WTC11 (cell line): Measurements from ENCODE around the gene GPC6. TPM values are rescaled to one million over a fixed set of nuclear protein-coding genes. Genes with fewer than 3 reads are reported as not detected.

Source experiments
- ATAC-seq: fragments of 200-7000 bp; cut with Tn5 transposase; 2 replicates; pipeline ENCODE4 v1.10.0; 2021; ENCODE audit warnings: mild to moderate bottlenecking, moderate library complexity
- CTCF ChIA-PET: fragments of 300-600 bp; sonication (Branson Sonifier 250); formaldehyde crosslinking; loops from one replicate; lab custom pipeline; 2021; ENCODE audit warnings: antibody characterized with exemption; lab: Charles Lee
- POLR2A ChIA-PET: fragments of 350-600 bp; sonication (Branson Sonifier 250); formaldehyde crosslinking; loops from one replicate; lab custom pipeline; 2021; ENCODE audit warnings: antibody characterized with exemption; lab: Charles Lee
- DNase-seq: peaks from one replicate; pipeline ENCODE4 v3.0.0; 2021; ENCODE audit warnings: low spot score
- H3K27ac Mint-ChIP-seq: 2 replicates; pipeline ENCODE4 v1.8.0; 2021; ENCODE audit warnings: mixed read lengths
- H3K27me3 Mint-ChIP-seq: 2 replicates; pipeline ENCODE4 v1.8.0; 2021; ENCODE audit warnings: low read depth, mild to moderate bottlenecking, moderate library complexity, mixed read lengths
- H3K36me3 Mint-ChIP-seq: 2 replicates; pipeline ENCODE4 v1.8.0; 2021; ENCODE audit warnings: mixed read lengths
- H3K4me1 Mint-ChIP-seq: 2 replicates; pipeline ENCODE4 v1.8.0; 2022; ENCODE audit warnings: mixed read lengths
- H3K4me3 Mint-ChIP-seq: 2 replicates; pipeline ENCODE4 v1.8.0; 2021; ENCODE audit warnings: mild to moderate bottlenecking, moderate library complexity, mixed read lengths
- H3K9me3 Mint-ChIP-seq: 2 replicates; pipeline ENCODE4 v1.8.0; 2021; ENCODE audit warnings: mixed read lengths
- AR ChIP-seq: fragments of 250-450 bp; sonication (Bioruptor Pico); IDR thresholded peaks from 2 replicates; pipeline ENCODE4 v1.9.0; 2021; ENCODE audit warnings: mild to moderate bottlenecking
- CTCF ChIP-seq: fragments of 200-600 bp; IDR thresholded peaks from 2 replicates; pipeline ENCODE4 v1.8.0; 2022; ENCODE audit warnings: antibody characterized with exemption
- E2F5 ChIP-seq: sonication (generic); formaldehyde crosslinking; IDR thresholded peaks from 2 replicates; pipeline ENCODE4 v1.8.1; 2022; ENCODE audit warnings: mild to moderate bottlenecking, moderate library complexity, missing genetic modification reagents
- EMX1 ChIP-seq: fragments of 250-450 bp; sonication (Bioruptor Pico); IDR thresholded peaks from 2 replicates; pipeline ENCODE4 v1.8.0; 2021; ENCODE audit warnings: mild to moderate bottlenecking
- FOXJ3 ChIP-seq: sonication (generic); formaldehyde crosslinking; IDR thresholded peaks from 2 replicates; pipeline ENCODE4 v1.9.0; 2021; ENCODE audit warnings: missing genetic modification reagents, mild to moderate bottlenecking, borderline replicate concordance
- FOXK1 ChIP-seq: sonication (generic); formaldehyde crosslinking; IDR thresholded peaks from 2 replicates; pipeline ENCODE4 v1.8.0; 2022; ENCODE audit warnings: mild to moderate bottlenecking, moderate library complexity, missing genetic modification reagents
- FOXP4 ChIP-seq: sonication (generic); formaldehyde crosslinking; IDR thresholded peaks from 2 replicates; pipeline ENCODE4 v1.8.0; 2022; ENCODE audit warnings: mild to moderate bottlenecking, missing genetic modification reagents
- GABPB1 ChIP-seq: sonication (generic); formaldehyde crosslinking; IDR thresholded peaks from 2 replicates; pipeline ENCODE4 v1.8.1; 2023; ENCODE audit warnings: mild to moderate bottlenecking, missing genetic modification reagents
- IRF1 ChIP-seq: sonication (generic); formaldehyde crosslinking; IDR thresholded peaks from 2 replicates; pipeline ENCODE4 v1.8.0; 2023; ENCODE audit warnings: missing genetic modification reagents
- JUN ChIP-seq: sonication (generic); formaldehyde crosslinking; IDR thresholded peaks from 2 replicates; pipeline ENCODE4 v1.8.0; 2023; ENCODE audit warnings: mild to moderate bottlenecking, missing genetic modification reagents
- KAT7 ChIP-seq: sonication (generic); formaldehyde crosslinking; IDR thresholded peaks from 2 replicates; pipeline ENCODE4 v1.8.1; 2023; ENCODE audit warnings: missing genetic modification reagents, mild to moderate bottlenecking, borderline replicate concordance
- MXD4 ChIP-seq: fragments of 250-450 bp; sonication (Bioruptor Pico); IDR thresholded peaks from 2 replicates; pipeline ENCODE4 v1.8.0; 2021; ENCODE audit warnings: mild to moderate bottlenecking, moderate library complexity, borderline replicate concordance
- MYBL2 ChIP-seq: sonication (generic); formaldehyde crosslinking; IDR thresholded peaks from 2 replicates; pipeline ENCODE4 v1.8.1; 2023; ENCODE audit warnings: mild to moderate bottlenecking, moderate library complexity, missing genetic modification reagents
- NFATC4 ChIP-seq: fragments of 250-450 bp; sonication (Bioruptor Pico); IDR thresholded peaks from 2 replicates; pipeline ENCODE4 v1.9.0; 2021; ENCODE audit warnings: mild to moderate bottlenecking
- NR3C1 ChIP-seq: sonication (generic); formaldehyde crosslinking; conservative IDR thresholded peaks from 2 replicates; pipeline ENCODE4 v1.8.1; 2023; ENCODE audit warnings: low read depth, mild to moderate bottlenecking, missing genetic modification reagents
- PRDM15 ChIP-seq: sonication (generic); formaldehyde crosslinking; IDR thresholded peaks from 2 replicates; pipeline ENCODE4 v1.8.0; 2022; ENCODE audit warnings: missing genetic modification reagents
- RELA ChIP-seq: sonication (generic); formaldehyde crosslinking; IDR thresholded peaks from 2 replicates; pipeline ENCODE4 v1.8.1; 2022; ENCODE audit warnings: missing genetic modification reagents, mild to moderate bottlenecking, borderline replicate concordance
- TEAD1 ChIP-seq: sonication (generic); formaldehyde crosslinking; IDR thresholded peaks from 2 replicates; pipeline ENCODE4 v1.8.0; 2022; ENCODE audit warnings: mild to moderate bottlenecking, missing genetic modification reagents
- TEAD4 ChIP-seq: sonication (generic); formaldehyde crosslinking; IDR thresholded peaks from 2 replicates; pipeline ENCODE4 v1.8.0; 2022; ENCODE audit warnings: mild to moderate bottlenecking, missing genetic modification reagents
- ZMAT4 ChIP-seq: fragments of 250-450 bp; sonication (Bioruptor Pico); IDR thresholded peaks from 2 replicates; pipeline ENCODE4 v1.9.0; 2021; ENCODE audit warnings: mild to moderate bottlenecking
- ZSCAN18 ChIP-seq: fragments of 250-450 bp; sonication (Bioruptor Pico); IDR thresholded peaks from 2 replicates; pipeline ENCODE4 v2.1.2; 2022; ENCODE audit warnings: mild to moderate bottlenecking, moderate library complexity
- total RNA-seq: library from RNA; stranded (reverse); gene quantifications from 3 replicates; pipeline ENCODE4 v1.2.3, GENCODE V29; 2021

Gene GPC6
- total RNA-seq, 1 experiment from 2014 or later = 19.5 TPM

- TF ChIP-seq ZSCAN18 (CRISPR knock-in tag) (no peak), RELA (no peak), TEAD4 (no peak), E2F5 (CRISPR knock-in tag) (no peak), PRDM15 (no peak), EMX1 (CRISPR knock-in tag) (no peak), FOXJ3 (CRISPR knock-in tag) (no peak), IRF1 (no peak), MXD4 (CRISPR knock-in tag) (no peak), FOXK1 (CRISPR knock-in tag) (no peak), NR3C1 (CRISPR knock-in tag) (no peak)
Measured at GRCh38 chr13:94286581-94286980, 1060.0 kb downstream of the GPC6 start (continued).

GRCh38 chr13:94291631-94292322 lies 1065.2 kb downstream of the GPC6 start:
- Mint-ChIP-seq H3K36me3 (no peaks in the 10 kb centered on the region), H3K27me3 (no peaks in the 10 kb centered on the region), H3K27ac (no peak overlapping the region), H3K9me3 (no peaks in the 10 kb centered on the region), H3K4me3 (no peak overlapping the region), H3K4me1 (0 out of 2 replicates have a peak, but pooled peaks cover 3% of the 10 kb centered on the region)
- ATAC-seq = no peak
- TF ChIP-seq CTCF (no peak), GABPB1 (CRISPR knock-in tag) (peak; percentile 79)
- CTCF ChIA-PET = no interaction called here
- DNase-seq = no peak
- POLR2A ChIA-PET = no interaction called here

GRCh38 chr13:94292323-94292640 lies 1065.7 kb downstream of the GPC6 start:
- Mint-ChIP-seq H3K9me3 (no peaks in the 10 kb centered on the region), H3K27me3 (no peaks in the 10 kb centered on the region), H3K4me1 (0 out of 2 replicates have a peak, but pooled peaks cover 5% of the 10 kb centered on the region), H3K27ac (no peak overlapping the region), H3K4me3 (no peak overlapping the region), H3K36me3 (no peaks in the 10 kb centered on the region)
- DNase-seq = no peak
- no peak for ATAC-seq
- TF ChIP-seq AR = no peak
- no peak for TF ChIP-seq KAT7 (CRISPR knock-in tag)
- no peak for TF ChIP-seq TEAD1 (CRISPR knock-in tag)
- TF ChIP-seq MYBL2 = no peak
- TF ChIP-seq NFATC4 (CRISPR knock-in tag) = no peak
- no peak for TF ChIP-seq JUN
- TF ChIP-seq RELA = no peak
- TF ChIP-seq FOXP4 (CRISPR knock-in tag) = no peak
- TF ChIP-seq ZMAT4 = no peak
- ChIA-PET POLR2A (no interaction called here), CTCF (no interaction called here)
